ENCODE measurements around the gene PCDHB13. TPM values are rescaled to one million over a fixed set of nuclear protein-coding genes. Genes with fewer than 3 reads are reported as not detected.
"Not testable (repeated sequence)": the region's sequence is repeated elsewhere in the genome, so short reads cannot be mapped to it uniquely, and the experiment has no call there.

Gene PCDHB13
- total RNA-seq, 4 donors from 2014 or later: 0.40 to 2.1 (median 0.69) TPM

DNA sequence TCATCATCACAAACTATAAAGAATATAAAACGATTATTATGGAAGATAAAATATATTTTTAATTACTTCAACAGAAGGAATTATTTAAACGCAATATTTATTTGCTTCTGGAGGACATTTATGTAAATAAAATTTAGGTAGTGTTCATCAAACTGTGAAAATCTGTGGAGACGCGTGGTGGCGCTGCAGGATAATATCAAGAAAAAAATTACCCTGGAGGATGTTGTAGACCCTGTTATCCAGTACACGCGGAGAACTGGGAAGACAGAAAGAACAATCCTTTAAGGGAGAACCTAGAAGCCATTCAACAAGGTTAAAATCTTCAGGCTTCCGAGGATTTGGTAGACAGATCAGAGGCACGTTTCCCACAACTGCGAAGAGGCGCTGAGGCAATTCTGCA lies 5.2 kb upstream of the PCDHB13 start, which contains the start of gene PCDHB12:
Gene PCDHB12, plus strand, starts transcription at position 242 of the 400 bp plus-strand sequence. CDS start 189 bp downstream, outside the sequence.
- no peak for ATAC-seq
- in situ Hi-C loops (cut with MboI; ENCODE audit: low sequenced_read_pairs in 4 of 4) (loop anchor here in 2 of 4 donors (25.0 kb wide), 1 partner anchor 354 kb away; no protein-coding TSS in a partner anchor), intact Hi-C loops (cut with DNase I; ENCODE audit: low total_unique reads) (no loop called here)
- Histone ChIP-seq H3K9me3 (peaks cover 0 to 13% (median 0%) of the 10 kb centered on the region in 3 donors), H3K27ac (no peak within 1 kb of the TSS), H3K36me3 (no peaks in the 10 kb centered on the region), H3K27me3 (peaks cover 0 to 14% (median 11%) of the 10 kb centered on the region in 3 donors), H3K4me1 (no peaks in the 10 kb centered on the region), H3K4me3 (peak within 1 kb of the TSS in 1 of 4 donors; percentile 27)
- no peak for TF ChIP-seq POLR2A (IDR thresholded peaks at IDR 0.05)
- TF ChIP-seq, protein P1, sequence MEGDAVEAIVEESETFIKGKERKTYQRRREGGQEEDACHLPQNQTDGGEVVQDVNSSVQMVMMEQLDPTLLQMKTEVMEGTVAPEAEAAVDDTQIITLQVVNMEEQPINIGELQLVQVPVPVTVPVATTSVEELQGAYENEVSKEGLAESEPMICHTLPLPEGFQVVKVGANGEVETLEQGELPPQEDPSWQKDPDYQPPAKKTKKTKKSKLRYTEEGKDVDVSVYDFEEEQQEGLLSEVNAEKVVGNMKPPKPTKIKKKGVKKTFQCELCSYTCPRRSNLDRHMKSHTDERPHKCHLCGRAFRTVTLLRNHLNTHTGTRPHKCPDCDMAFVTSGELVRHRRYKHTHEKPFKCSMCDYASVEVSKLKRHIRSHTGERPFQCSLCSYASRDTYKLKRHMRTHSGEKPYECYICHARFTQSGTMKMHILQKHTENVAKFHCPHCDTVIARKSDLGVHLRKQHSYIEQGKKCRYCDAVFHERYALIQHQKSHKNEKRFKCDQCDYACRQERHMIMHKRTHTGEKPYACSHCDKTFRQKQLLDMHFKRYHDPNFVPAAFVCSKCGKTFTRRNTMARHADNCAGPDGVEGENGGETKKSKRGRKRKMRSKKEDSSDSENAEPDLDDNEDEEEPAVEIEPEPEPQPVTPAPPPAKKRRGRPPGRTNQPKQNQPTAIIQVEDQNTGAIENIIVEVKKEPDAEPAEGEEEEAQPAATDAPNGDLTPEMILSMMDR (IDR thresholded peaks at IDR 0.05 in 4 of 5, conservative IDR thresholded peaks at IDR 0.05 in 1 of 5): no peak
- DNase-seq: no peak

DNA sequence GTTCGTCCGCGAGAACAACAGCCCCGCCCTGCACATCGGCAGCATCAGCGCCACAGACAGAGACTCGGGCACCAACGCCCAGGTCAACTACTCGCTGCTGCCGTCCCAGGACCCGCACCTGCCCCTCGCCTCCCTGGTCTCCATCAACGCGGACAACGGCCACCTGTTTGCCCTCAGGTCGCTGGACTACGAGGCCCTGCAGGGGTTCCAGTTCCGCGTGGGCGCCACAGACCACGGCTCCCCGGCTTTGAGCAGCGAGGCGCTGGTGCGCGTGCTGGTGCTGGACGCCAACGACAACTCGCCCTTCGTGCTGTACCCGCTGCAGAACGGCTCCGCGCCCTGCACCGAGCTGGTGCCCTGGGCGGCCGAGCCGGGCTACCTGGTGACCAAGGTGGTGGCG lies 3.4 kb upstream of the PCDHB13 start:
- H3K4me3 ChIP-seq; intact Hi-C loops (cut with DNase I; ENCODE audit: low total_unique reads); H3K27ac ChIP-seq; DNase-seq; ATAC-seq; H3K4me1 ChIP-seq; H3K36me3 ChIP-seq: not testable (repeated sequence)
- Histone ChIP-seq H3K9me3 (peaks cover 0 to 13% (median 2%) of the 10 kb centered on the region in 3 donors), H3K27me3 (peaks cover 0 to 14% (median 11%) of the 10 kb centered on the region in 3 donors)
- in situ Hi-C loops (cut with MboI; ENCODE audit: low sequenced_read_pairs in 4 of 4): loop anchor here in 2 of 4 donors (25.0 kb wide), 1 partner anchor 352 kb away; no protein-coding TSS in a partner anchor

DNA sequence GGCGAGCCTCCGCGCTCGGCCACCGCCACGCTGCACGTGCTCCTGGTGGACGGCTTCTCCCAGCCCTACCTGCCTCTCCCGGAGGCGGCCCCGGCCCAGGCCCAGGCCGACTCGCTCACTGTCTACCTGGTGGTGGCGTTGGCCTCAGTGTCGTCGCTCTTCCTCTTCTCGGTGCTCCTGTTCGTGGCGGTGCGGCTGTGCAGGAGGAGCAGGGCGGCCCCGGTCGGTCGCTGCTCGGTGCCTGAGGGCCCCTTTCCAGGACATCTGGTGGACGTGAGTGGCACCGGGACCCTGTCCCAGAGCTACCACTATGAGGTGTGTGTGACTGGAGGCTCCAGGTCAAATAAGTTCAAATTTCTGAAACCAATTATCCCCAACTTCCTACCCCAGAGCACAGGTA lies 2.9 kb upstream of the PCDHB13 start:
- H3K4me1 ChIP-seq; intact Hi-C loops (cut with DNase I; ENCODE audit: low total_unique reads); H3K27ac ChIP-seq; ATAC-seq; H3K36me3 ChIP-seq; DNase-seq; H3K4me3 ChIP-seq: not testable (repeated sequence)
- Histone ChIP-seq H3K27me3 (peaks cover 0 to 14% (median 11%) of the 10 kb centered on the region in 3 donors), H3K9me3 (peaks cover 0 to 13% (median 3%) of the 10 kb centered on the region in 3 donors)
- in situ Hi-C loops (cut with MboI; ENCODE audit: low sequenced_read_pairs in 4 of 4): loop anchor here in 2 of 4 donors (25.0 kb wide), 1 partner anchor 351 kb away; no protein-coding TSS in a partner anchor

DNA sequence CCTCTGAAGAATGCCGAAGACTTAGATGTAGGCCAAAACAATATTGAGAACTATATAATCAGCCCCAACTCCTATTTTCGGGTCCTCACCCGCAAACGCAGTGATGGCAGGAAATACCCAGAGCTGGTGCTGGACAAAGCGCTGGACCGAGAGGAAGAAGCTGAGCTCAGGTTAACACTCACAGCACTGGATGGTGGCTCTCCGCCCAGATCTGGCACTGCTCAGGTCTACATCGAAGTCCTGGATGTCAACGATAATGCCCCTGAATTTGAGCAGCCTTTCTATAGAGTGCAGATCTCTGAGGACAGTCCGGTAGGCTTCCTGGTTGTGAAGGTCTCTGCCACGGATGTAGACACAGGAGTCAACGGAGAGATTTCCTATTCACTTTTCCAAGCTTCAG lies 864 bp downstream of the PCDHB13 start:
- H3K36me3 ChIP-seq; H3K4me3 ChIP-seq; ATAC-seq; H3K27ac ChIP-seq; DNase-seq; intact Hi-C loops (cut with DNase I; ENCODE audit: low total_unique reads); H3K27me3 ChIP-seq; H3K4me1 ChIP-seq: not testable (repeated sequence)
- H3K9me3 ChIP-seq: peaks cover 0 to 18% (median 3%) of the 10 kb centered on the region in 3 donors
- in situ Hi-C loops (cut with MboI; ENCODE audit: low sequenced_read_pairs in 4 of 4): loop anchor here in 2 of 4 donors (25.0 kb wide), 1 partner anchor 348 kb away; no protein-coding TSS in a partner anchor

DNA sequence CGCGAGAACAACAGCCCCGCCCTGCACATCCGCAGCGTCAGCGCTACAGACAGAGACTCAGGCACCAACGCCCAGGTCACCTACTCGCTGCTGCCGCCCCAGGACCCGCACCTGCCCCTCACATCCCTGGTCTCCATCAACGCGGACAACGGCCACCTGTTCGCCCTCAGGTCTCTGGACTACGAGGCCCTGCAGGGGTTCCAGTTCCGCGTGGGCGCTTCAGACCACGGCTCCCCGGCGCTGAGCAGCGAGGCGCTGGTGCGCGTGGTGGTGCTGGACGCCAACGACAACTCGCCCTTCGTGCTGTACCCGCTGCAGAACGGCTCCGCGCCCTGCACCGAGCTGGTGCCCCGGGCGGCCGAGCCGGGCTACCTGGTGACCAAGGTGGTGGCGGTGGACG lies 1.8 kb downstream of the PCDHB13 start:
- H3K4me1 ChIP-seq; DNase-seq; intact Hi-C loops (cut with DNase I; ENCODE audit: low total_unique reads); H3K4me3 ChIP-seq; H3K36me3 ChIP-seq; H3K27ac ChIP-seq; ATAC-seq; H3K27me3 ChIP-seq: not testable (repeated sequence)
- in situ Hi-C loops (cut with MboI; ENCODE audit: low sequenced_read_pairs in 4 of 4): loop anchor here in 2 of 4 donors (25.0 kb wide), 1 partner anchor 347 kb away; no protein-coding TSS in a partner anchor
- peaks cover 0 to 18% (median 3%) of the 10 kb centered on the region in 3 donors for H3K9me3 ChIP-seq

DNA sequence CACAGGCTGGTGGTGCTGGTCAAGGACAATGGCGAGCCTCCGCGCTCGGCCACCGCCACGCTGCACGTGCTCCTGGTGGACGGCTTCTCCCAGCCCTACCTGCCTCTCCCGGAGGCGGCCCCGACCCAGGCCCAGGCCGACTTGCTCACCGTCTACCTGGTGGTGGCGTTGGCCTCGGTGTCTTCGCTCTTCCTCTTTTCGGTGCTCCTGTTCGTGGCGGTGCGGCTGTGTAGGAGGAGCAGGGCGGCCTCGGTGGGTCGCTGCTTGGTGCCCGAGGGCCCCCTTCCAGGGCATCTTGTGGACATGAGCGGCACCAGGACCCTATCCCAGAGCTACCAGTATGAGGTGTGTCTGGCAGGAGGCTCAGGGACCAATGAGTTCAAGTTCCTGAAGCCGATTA lies 2.3 kb downstream of the PCDHB13 start:
- in situ Hi-C loops (cut with MboI; ENCODE audit: low sequenced_read_pairs in 4 of 4): loop anchor here in 2 of 4 donors (25.0 kb wide), 1 partner anchor 346 kb away; no protein-coding TSS in a partner anchor
- not testable (repeated sequence) for H3K36me3 ChIP-seq

DNA sequence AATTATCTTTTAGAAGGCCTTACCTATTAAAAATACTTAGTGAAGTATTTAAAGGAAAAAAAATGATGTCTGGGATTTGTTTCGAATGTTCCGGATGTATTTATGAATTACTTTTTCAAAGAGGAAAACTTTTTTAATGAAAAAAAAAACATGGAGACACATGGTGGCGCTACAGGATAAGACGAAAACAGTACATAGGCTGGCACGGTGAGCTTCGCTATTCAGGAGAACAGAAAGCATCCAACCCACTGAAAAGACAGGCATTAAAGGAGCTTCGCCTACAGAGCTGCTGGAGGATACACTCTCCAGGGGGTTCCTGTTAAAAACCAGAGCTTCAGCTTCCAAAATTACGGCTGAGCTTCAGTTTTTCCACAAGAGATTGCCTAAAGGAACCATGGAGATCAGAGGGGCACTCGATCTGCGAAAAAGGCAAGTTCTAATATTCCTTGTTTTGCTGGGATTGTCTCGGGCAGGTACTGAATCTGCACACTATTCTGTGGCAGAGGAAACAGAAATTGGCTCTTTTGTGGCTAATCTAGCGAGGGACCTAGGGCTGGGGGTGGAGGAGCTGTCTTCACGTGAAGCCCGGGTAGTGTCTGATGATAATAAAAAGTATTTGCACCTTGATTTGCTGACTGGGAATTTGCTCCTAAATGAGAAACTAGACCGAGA lies 9.5 kb downstream of the PCDHB13 start, which contains the start of gene PCDHB14:
Gene PCDHB14, plus strand, starts transcription at position 232 of the 672 bp plus-strand sequence. Its CDS starts 163 bp downstream, at position 395.
- intact Hi-C loops (cut with DNase I; ENCODE audit: low total_unique reads): no loop called here
- Histone ChIP-seq H3K36me3 (no peaks in the 10 kb centered on the region), H3K27me3 (peaks cover 0 to 17% (median 0%) of the 10 kb centered on the region in 3 donors), H3K27ac (no peak within 1 kb of the TSS), H3K9me3 (peaks cover 0 to 4% (median 4%) of the 10 kb centered on the region in 3 donors), H3K4me3 (peak within 1 kb of the TSS; percentile 3 to 47 (median 28)), H3K4me1 (no peaks in the 10 kb centered on the region)
- DNase-seq (no peak), ATAC-seq (peak in 1 of 2 donors; percentile 61)
- TF ChIP-seq, protein P1 (IDR thresholded peaks at IDR 0.05 in 4 of 5, conservative IDR thresholded peaks at IDR 0.05 in 1 of 5): peak in 1 of 5 experiments; percentile 29
- no peak for TF ChIP-seq POLR2A (IDR thresholded peaks at IDR 0.05)
- in situ Hi-C loops (cut with MboI; ENCODE audit: low sequenced_read_pairs in 4 of 4): loop anchor here in 2 of 4 donors (25.0 kb wide), 1 partner anchor 339 kb away; no protein-coding TSS in a partner anchor

More for the DNA sequence above, 2.3 kb downstream of the PCDHB13 start:
- DNase-seq; H3K27ac ChIP-seq; ATAC-seq; H3K4me3 ChIP-seq; H3K4me1 ChIP-seq; H3K27me3 ChIP-seq; intact Hi-C loops (cut with DNase I; ENCODE audit: low total_unique reads): not testable (repeated sequence)
- H3K9me3 ChIP-seq: peaks cover 0 to 15% (median 3%) of the 10 kb centered on the region in 3 donors

DNA sequence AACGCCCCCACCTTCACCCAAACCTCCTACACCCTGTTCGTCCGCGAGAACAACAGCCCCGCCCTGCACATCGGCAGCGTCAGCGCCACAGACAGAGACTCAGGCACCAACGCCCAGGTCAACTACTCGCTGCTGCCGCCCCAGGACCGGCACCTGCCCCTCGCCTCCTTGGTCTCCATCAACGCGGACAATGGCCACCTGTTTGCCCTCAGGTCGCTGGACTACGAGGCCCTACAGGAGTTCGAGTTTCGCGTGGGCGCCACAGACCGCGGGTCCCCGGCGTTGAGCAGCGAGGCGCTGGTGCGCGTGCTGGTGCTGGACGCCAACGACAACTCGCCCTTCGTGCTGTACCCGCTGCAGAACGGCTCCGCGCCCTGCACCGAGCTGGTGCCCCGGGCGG lies 11.1 kb downstream of the PCDHB13 start:
- H3K27ac ChIP-seq, ATAC-seq: not testable (repeated sequence)

DNA sequence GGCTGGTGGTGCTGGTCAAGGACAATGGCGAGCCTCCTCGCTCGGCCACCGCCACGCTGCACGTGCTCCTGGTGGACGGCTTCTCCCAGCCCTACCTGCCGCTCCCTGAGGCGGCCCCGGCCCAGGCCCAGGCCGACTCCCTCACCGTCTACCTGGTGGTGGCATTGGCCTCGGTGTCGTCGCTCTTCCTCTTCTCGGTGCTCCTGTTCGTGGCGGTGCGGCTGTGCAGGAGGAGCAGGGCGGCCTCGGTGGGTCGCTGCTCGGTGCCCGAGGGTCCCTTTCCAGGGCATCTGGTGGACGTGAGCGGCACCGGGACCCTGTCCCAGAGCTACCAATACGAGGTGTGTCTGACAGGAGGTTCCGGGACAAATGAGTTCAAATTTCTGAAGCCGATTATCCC lies 11.7 kb downstream of the PCDHB13 start:
- ATAC-seq; intact Hi-C loops (cut with DNase I; ENCODE audit: low total_unique reads); H3K4me1 ChIP-seq; H3K27ac ChIP-seq; H3K4me3 ChIP-seq; H3K36me3 ChIP-seq; DNase-seq; in situ Hi-C loops (cut with MboI; ENCODE audit: low sequenced_read_pairs in 4 of 4): not testable (repeated sequence)
- Histone ChIP-seq H3K9me3 (peaks cover 0 to 12% (median 4%) of the 10 kb centered on the region in 3 donors), H3K27me3 (peaks cover 0 to 17% (median 0%) of the 10 kb centered on the region in 3 donors)

More for the DNA sequence above, 11.1 kb downstream of the PCDHB13 start:
- Histone ChIP-seq H3K27me3 (peaks cover 0 to 17% (median 0%) of the 10 kb centered on the region in 3 donors), H3K4me3 (peak overlapping the region in 1 of 4 donors; percentile 47)
- in situ Hi-C loops (cut with MboI; ENCODE audit: low sequenced_read_pairs in 4 of 4): loop anchor here in 2 of 4 donors (25.0 kb wide), 1 partner anchor 337 kb away; no protein-coding TSS in a partner anchor
- H3K36me3 ChIP-seq; intact Hi-C loops (cut with DNase I; ENCODE audit: low total_unique reads); H3K4me1 ChIP-seq; H3K9me3 ChIP-seq; DNase-seq: not testable (repeated sequence)
